Measurements from ENCODE around the gene PRH2.

Gene PRH2

GRCh38 chr12:10965476-10965875 is 36.4 kb downstream of the PRH2 start:
- no peak for DNase-seq

GRCh38 chr12:10966314-10966713 is 37.3 kb downstream of the PRH2 start:
- DNase-seq = no peak

GRCh38 chr12:10967409-10967808 is 38.4 kb downstream of the PRH2 start:
- no peak for DNase-seq

GRCh38 chr12:10968765-10969456 is 39.9 kb downstream of the PRH2 start:
- no peak for DNase-seq

GRCh38 chr12:10974965-10975364 is 45.9 kb downstream of the PRH2 start:
- no peak for DNase-seq

GRCh38 chr12:10982244-10982643 is 53.2 kb downstream of the PRH2 start:
- no peak for DNase-seq

Measured in NCI-H1048 (cell line).